GM21576 (cell line): ENCODE results near the gene AMN1.
"Not testable (repeated sequence)": the region's sequence is repeated elsewhere in the genome, so short reads cannot be mapped to it uniquely, and the experiment has no call there.

ENCODE experiments used
- ATAC-seq: cut with Tn5 transposase; IDR thresholded peaks from one replicate; pipeline ENCODE4 v1.9.1; 2021; ENCODE audit warnings: mild to moderate bottlenecking, moderate library complexity; ENCODE audit not compliant: unreplicated experiment

AMN1 gene

GRCh38 chr12:31687101-31687527 is 41.7 kb downstream of the AMN1 start:
- ATAC-seq, result peak; percentile 71

GRCh38 chr12:31685801-31686200 is 43.0 kb downstream of the AMN1 start:
- ATAC-seq, result no peak

GRCh38 chr12:31682136-31682962 is 46.5 kb downstream of the AMN1 start:
- ATAC-seq, result peak; percentile 82

GRCh38 chr12:31672521-31672920 is 56.3 kb downstream of the AMN1 start:
- ATAC-seq, result no peak

GRCh38 chr12:31669582-31669981 is 59.2 kb downstream of the AMN1 start:
- not testable (repeated sequence) for ATAC-seq

- no peak for ATAC-seq
Measured at GRCh38 chr12:31669020-31669419, 59.8 kb downstream of the AMN1 start.

- no peak for ATAC-seq
Measured at GRCh38 chr12:31664038-31664437, 64.8 kb downstream of the AMN1 start.

GRCh38 chr12:31663576-31663975 is 65.2 kb downstream of the AMN1 start:
- ATAC-seq, result no peak

GRCh38 chr12:31662176-31662849 is 66.5 kb downstream of the AMN1 start:
- ATAC-seq, result no peak

- peak; percentile 98 for ATAC-seq
Measured at GRCh38 chr12:31659087-31659942, 69.5 kb downstream of the AMN1 start, which contains the start of gene ETFBKMT. Gene ETFBKMT, plus strand, starts transcription at chr12:31659688. Its CDS starts 2,266 bp downstream, at chr12:31661954.

GRCh38 chr12:31658471-31659086 is 70.2 kb downstream of the AMN1 start:
- ATAC-seq, result no peak

- ATAC-seq, result no peak
Measured at GRCh38 chr12:31655792-31656191, 73.0 kb downstream of the AMN1 start.

- no peak for ATAC-seq
Measured at GRCh38 chr12:31655208-31655607, 73.6 kb downstream of the AMN1 start.

- no peak for ATAC-seq
Measured at GRCh38 chr12:31651893-31652521, 76.8 kb downstream of the AMN1 start.

GRCh38 chr12:31650918-31651317 is 77.9 kb downstream of the AMN1 start:
- ATAC-seq, result no peak

GRCh38 chr12:31647086-31647491 is 81.7 kb downstream of the AMN1 start:
- no peak for ATAC-seq

GRCh38 chr12:31645924-31646323 is 82.9 kb downstream of the AMN1 start:
- no peak for ATAC-seq

GRCh38 chr12:31644536-31644935 is 84.3 kb downstream of the AMN1 start:
- no peak for ATAC-seq

GRCh38 chr12:31641509-31642090 is 87.2 kb downstream of the AMN1 start:
- no peak for ATAC-seq

- no peak for ATAC-seq
Measured at GRCh38 chr12:31634620-31635019, 94.2 kb downstream of the AMN1 start.
